Measurements from ENCODE around the gene CAPN5. TPM values are rescaled to one million over a fixed set of nuclear protein-coding genes. Genes with fewer than 3 reads are reported as not detected.
A peak's percentile ranks its signal among the peaks of the same experiment; 100 is the strongest.

Gene CAPN5
- total RNA-seq, 1 experiment from 2014 or later: 13.1 TPM

DNA sequence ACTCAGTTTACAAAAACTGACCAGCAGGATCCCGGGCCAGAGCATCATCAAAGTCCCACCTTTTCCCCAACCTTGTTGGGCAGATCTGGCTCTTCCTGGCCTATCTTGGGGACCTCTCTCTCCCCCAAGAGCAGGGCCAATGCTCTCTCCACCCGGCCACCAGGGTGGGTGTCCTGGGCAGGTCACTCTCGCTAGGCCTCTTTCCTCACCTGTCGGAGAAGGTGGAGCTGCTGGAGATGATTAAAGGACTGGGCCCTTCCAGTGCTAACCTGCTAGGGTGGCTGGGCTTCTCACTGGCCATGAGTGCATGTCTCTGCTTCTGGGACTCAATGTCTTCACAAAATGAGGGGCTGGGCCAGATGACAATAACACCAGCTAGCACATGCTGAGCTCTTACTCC lies 2.9 kb upstream of the CAPN5 start:
- DNase-seq (ENCODE audit: low read depth): no peak

DNA sequence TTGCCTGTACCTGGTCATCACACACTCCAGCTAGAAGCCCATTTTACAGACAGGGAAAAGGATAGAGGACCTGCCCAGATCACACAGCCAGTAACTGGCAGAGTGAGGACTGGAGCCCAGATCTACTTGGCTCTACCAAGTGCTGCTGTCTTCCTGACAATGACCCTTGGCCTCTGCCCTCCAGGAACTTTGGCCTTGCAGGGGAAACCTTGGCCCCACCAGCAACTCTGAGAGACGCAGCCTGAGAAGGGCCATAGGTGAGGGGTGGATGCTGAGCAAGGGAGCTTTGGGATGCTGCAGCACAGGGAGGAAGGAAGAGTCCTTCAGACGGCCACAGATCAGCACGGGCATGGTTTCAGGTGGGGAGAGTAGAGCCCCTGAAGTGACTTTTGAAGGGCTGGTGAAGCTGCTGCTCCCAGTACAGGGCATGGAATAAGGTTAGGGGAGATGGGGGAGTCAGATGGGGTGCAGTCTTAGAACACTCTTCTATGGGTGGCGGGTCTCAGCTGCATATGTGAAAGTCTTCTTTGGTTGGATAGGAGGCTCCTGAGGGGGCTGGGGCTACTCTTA lies 2.0 kb upstream of the CAPN5 start:
- no peak for DNase-seq (ENCODE audit: low read depth)

GRCh38 chr11:77065878-77066228 lies 918 bp upstream of the CAPN5 start:
- DNase-seq (ENCODE audit: low read depth): no peak

DNA sequence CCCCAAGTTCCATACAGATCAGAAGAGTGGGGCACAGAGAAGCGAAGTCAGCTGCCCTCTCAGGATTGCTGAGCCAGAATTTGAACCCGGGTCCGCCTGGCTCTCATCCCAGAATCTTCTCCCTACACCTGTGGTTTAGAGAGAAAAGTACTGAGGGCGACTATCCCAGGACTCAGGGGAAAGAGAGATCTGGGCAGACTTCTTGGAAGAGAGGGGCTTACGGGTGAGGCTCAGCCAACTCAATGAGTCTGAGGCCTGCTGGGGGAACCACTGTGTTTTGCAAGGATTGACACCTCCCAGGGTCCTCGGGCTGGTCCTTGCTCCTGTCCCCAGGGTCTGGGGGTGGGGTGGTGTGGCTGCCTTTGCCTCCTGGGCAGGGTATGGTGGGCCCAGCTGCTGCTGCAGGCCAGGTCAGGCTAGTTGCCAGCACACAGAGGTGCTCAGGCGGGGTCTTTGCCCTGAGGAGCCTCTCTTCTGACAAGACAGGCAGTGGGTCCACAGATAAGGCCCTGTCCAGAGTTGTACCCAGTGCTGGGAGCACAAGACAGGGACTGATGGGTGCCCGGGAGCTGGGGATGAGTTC lies 1.2 kb downstream of the CAPN5 start:
- no peak for DNase-seq (ENCODE audit: low read depth)

DNA sequence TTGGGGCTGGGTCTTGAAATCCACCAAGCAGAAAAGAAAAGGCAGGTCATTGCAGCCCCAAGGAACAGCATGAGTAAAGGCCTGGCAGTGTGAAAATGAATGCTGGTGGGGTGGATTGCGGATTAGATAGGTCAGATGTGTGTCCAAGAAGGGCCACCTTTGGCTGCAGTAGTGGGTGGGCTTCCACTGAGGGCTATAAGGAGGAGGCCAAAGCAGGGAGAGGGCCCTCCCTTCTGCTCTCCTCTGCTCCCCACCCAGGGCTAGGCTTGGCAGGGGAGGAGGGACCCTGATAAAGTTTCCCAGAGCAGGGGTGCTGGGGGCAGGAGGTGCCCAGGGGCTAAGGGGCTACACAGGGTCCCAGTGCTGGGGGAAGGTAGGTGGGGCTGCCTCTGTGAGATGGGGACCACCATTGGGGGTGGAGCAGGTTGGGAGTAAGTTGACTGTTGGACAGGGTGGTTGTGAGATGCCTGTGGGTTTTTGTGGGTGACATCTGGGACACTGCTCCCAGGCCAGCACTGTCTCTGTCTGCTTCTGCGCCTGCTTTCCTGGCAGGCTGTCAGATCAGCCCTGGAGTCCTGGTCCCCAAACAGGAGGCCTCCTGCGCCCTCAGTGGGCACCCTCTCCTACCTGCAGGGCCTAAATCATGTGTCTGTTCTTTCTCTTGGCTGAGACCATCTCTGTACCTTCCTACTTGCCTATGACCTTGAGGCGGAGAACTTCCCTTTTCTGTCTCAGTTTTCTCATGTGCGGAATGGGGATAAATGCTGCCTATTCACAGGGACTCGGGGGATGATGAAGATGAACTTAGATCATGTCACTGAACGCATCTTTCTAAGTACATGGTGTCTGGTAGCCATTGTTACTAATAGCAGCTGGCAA lies 1.9 kb downstream of the CAPN5 start:
- no peak for DNase-seq (ENCODE audit: low read depth)

GRCh38 chr11:77069336-77069968 lies 2.7 kb downstream of the CAPN5 start:
- no peak for DNase-seq (ENCODE audit: low read depth)

- DNase-seq (ENCODE audit: low read depth): no peak
These were observed 3.3 kb downstream of the CAPN5 start for GRCh38 chr11:77069969-77070582.

- DNase-seq (ENCODE audit: low read depth): no peak
These were observed 4.3 kb downstream of the CAPN5 start for GRCh38 chr11:77071077-77071476.

GRCh38 chr11:77071671-77072605 lies 5.2 kb downstream of the CAPN5 start:
- peak; percentile 54 for DNase-seq (ENCODE audit: low read depth)

DNA sequence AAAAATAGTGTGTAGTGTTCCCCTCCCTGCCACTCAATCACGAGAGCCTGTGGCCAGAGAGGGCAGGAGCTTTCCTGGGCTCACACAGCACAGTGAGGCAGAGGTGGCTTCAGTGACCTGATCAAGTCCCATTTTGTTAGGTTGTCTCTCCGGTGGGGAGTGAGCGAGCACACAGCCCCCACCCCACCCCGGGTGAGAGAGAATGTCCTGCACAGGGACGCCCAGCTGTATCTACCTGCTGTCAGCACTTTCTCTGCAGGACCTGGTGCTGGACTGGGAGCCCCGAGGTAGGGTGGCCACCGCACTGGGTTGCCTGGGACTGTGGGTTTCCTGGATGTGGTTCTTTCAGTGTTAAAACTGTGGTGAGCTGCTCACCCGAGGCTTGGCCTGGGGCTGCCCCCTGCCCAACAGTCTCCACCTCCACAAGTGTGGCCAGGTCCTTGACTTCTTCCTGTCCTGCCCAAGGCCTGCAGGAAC lies 6.1 kb downstream of the CAPN5 start:
- no peak for DNase-seq (ENCODE audit: low read depth)

DNA sequence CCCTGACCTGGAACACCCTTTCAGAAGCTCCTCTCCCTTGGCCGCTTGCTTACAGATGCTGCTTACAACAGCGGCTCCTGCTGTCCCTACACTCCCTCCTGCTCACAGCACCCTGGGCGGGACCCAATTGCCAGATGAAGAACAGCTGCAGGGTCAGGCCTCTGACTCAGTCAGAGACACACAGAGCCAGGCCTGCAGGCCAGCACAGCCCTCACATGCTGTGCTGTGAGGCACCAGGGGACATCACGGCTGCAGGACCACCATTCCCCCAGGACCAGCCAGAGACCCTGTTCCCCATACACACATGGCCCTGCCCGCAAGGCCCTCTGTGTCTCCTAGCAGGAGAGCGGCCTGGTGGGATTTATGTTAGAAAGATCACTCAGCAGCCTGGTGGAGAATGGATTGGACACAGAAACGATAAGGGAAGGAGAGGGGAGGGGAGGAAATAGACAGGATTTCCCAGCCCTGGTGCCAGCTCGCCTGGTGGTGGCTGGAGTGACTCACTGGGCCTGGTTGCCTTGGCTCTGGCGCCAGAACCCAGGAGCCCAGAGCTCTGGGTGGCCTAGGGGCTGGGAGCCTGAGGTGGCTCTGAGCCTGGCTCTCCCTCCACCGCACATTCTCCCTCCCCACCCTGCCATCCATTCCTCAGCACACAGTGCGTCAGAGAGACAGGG lies 6.7 kb downstream of the CAPN5 start:
- DNase-seq (ENCODE audit: low read depth): peak; percentile 96

- DNase-seq (ENCODE audit: low read depth): no peak
These were observed 7.4 kb downstream of the CAPN5 start for GRCh38 chr11:77074205-77074604.

- DNase-seq (ENCODE audit: low read depth): no peak
These were observed 8.0 kb downstream of the CAPN5 start for GRCh38 chr11:77074626-77075221.

DNA sequence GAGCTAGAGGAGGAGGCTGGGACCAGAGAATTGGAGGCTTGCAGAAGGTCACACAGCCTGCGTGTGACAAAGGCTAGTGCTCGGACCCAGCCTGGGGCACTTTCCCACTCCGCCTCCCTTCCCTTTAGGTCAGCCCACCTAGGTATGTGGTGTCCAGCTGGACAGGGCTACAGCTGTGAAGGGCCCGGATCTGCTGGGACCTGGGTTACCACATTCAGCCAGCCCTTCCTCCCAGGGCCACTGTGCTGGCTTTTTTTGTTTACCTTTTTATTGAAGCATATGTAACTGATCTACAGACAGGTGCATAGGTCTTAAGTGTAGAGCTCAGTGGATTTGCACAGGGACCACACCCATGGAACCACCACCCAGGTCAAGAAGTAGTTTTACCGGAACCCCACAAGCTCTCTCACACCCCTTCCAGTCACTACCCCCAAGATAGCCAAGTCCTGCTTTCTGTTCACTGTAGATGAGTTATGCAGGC lies 8.7 kb downstream of the CAPN5 start:
- no peak for DNase-seq (ENCODE audit: low read depth)

- no peak for DNase-seq (ENCODE audit: low read depth)
These were observed 12.9 kb downstream of the CAPN5 start for GRCh38 chr11:77079666-77080065.

- peak; percentile 39 for DNase-seq (ENCODE audit: low read depth)
These were observed 14.0 kb downstream of the CAPN5 start for GRCh38 chr11:77080643-77081210.

GRCh38 chr11:77081381-77081851 lies 14.6 kb downstream of the CAPN5 start:
- DNase-seq (ENCODE audit: low read depth): no peak

- DNase-seq (ENCODE audit: low read depth): no peak
These were observed 15.4 kb downstream of the CAPN5 start for GRCh38 chr11:77081976-77082836.
